AG10803 (cell line): ENCODE results near the gene PKD1L1.

Experiments used
- DNase-seq: peaks from one replicate; pipeline ENCODE4 v3.0.0; 2010; ENCODE audit warnings: low read depth
- H3K4me3 ChIP-seq: 2 replicates; pipeline ENCODE4 v1.5.1; 2011; ENCODE audit warnings: mild to moderate bottlenecking, low read length, control low read depth
- CTCF ChIP-seq: conservative IDR thresholded peaks from 2 replicates; pipeline ENCODE4 v1.5.1; 2011; ENCODE audit warnings: mild to moderate bottlenecking, low read length, control low read depth, inconsistent platforms

The PKD1L1 gene

GRCh38 chr7:47782792-47783191 lies 165.5 kb downstream of the PKD1L1 start:
- no peak for DNase-seq
- TF ChIP-seq CTCF, result no peak
- no peak overlapping the region for H3K4me3 ChIP-seq

- no peak overlapping the region for H3K4me3 ChIP-seq
- peak; percentile 81 for DNase-seq
- TF ChIP-seq CTCF, result no peak
Measured at GRCh38 chr7:47782022-47782421, 166.2 kb downstream of the PKD1L1 start.

GRCh38 chr7:47780555-47780954 lies 167.7 kb downstream of the PKD1L1 start:
- no peak for TF ChIP-seq CTCF
- H3K4me3 ChIP-seq, result no peak overlapping the region
- DNase-seq, result no peak

GRCh38 chr7:47779341-47779771 lies 168.9 kb downstream of the PKD1L1 start:
- no peak for DNase-seq
- no peak overlapping the region for H3K4me3 ChIP-seq
- no peak for TF ChIP-seq CTCF

GRCh38 chr7:47778153-47778661 lies 170.1 kb downstream of the PKD1L1 start:
- no peak overlapping the region for H3K4me3 ChIP-seq
- no peak for DNase-seq
- TF ChIP-seq CTCF, result no peak

- TF ChIP-seq CTCF, result no peak
- H3K4me3 ChIP-seq, result no peak overlapping the region
- DNase-seq, result no peak
Measured at GRCh38 chr7:47777531-47778152, 170.6 kb downstream of the PKD1L1 start.

- no peak for DNase-seq
- no peak overlapping the region for H3K4me3 ChIP-seq
- TF ChIP-seq CTCF, result no peak
Measured at GRCh38 chr7:47776335-47776734, 171.9 kb downstream of the PKD1L1 start.
